DOHH2 (cell line): ENCODE measurements around the gene PNPLA7.

Experiments used
- H3F3A ChIP-seq: fragments of 200-600 bp; sonication (generic), shearing (Covaris generic); 2 replicates; pipeline ENCODE4 v1.6.0; 2016; ENCODE audit warnings: antibody characterized with exemption, mild to moderate bottlenecking; ENCODE audit not compliant: control insufficient read depth, insufficient read depth
- H3K27ac ChIP-seq: fragments of 200-600 bp; sonication (generic); 2 replicates; pipeline ENCODE4 v1.5.1; 2014; ENCODE audit warnings: low read depth, mild to moderate bottlenecking, low read length, moderate library complexity
- H3K27me3 ChIP-seq: fragments of 200-600 bp; sonication (generic); 2 replicates; pipeline ENCODE4 v1.6.1; 2014; ENCODE audit warnings: mild to moderate bottlenecking, low read length, mixed read lengths; ENCODE audit not compliant: control insufficient read depth
- H3K36me3 ChIP-seq: fragments of 200-600 bp; sonication (generic); 2 replicates; pipeline ENCODE4 v1.6.1; 2014; ENCODE audit warnings: mild to moderate bottlenecking, low read length, moderate library complexity, mixed read lengths; ENCODE audit not compliant: control insufficient read depth
- H3K4me1 ChIP-seq: fragments of 200-600 bp; sonication (generic); 2 replicates; pipeline ENCODE4 v1.6.1; 2014; ENCODE audit warnings: mild to moderate bottlenecking, low read length, mixed read lengths; ENCODE audit not compliant: control insufficient read depth
- H3K4me2 ChIP-seq: fragments of 200-600 bp; sonication (generic); 2 replicates; pipeline ENCODE4 v1.6.0; 2014; ENCODE audit warnings: mild to moderate bottlenecking, low read length, moderate library complexity
- H3K4me3 ChIP-seq: fragments of 200-600 bp; sonication (generic); 2 replicates; pipeline ENCODE4 v1.5.1; 2014; ENCODE audit warnings: mild to moderate bottlenecking, low read length, mixed read lengths
- H3K79me2 ChIP-seq: fragments of 200-600 bp; sonication (generic); 2 replicates; pipeline ENCODE4 v1.6.1; 2014; ENCODE audit warnings: mild to moderate bottlenecking, low read length, mixed read lengths; ENCODE audit not compliant: control insufficient read depth
- H3K9me2 ChIP-seq: fragments of 200-600 bp; sonication (generic); replicated peaks from 2 replicates; pipeline ENCODE4 v1.6.1; 2014; ENCODE audit warnings: mild to moderate bottlenecking, low read length, mixed read lengths; ENCODE audit not compliant: control insufficient read depth
- H3K9me3 ChIP-seq: fragments of 200-600 bp; sonication (generic); 2 replicates; pipeline ENCODE4 v1.6.1; 2014; ENCODE audit warnings: antibody characterized with exemption, low read length, mixed read lengths; ENCODE audit not compliant: control insufficient read depth, insufficient read depth
- H4K20me1 ChIP-seq: fragments of 200-600 bp; sonication (generic); 2 replicates; pipeline ENCODE4 v1.6.0; 2014; ENCODE audit warnings: low read depth, mild to moderate bottlenecking, antibody characterized with exemption, low read length, moderate library complexity; ENCODE audit not compliant: control insufficient read depth, insufficient read depth
- CTCF ChIP-seq: fragments of 200-600 bp; sonication (generic); IDR thresholded peaks from one replicate; pipeline ENCODE4 v1.5.1; 2014; ENCODE audit warnings: antibody characterized with exemption, mild to moderate bottlenecking, low read depth, low read length; ENCODE audit not compliant: poor library complexity, severe bottlenecking
- EZH2phosphoT487 ChIP-seq: fragments of 200-600 bp; sonication (generic); IDR thresholded peaks from 2 replicates; pipeline ENCODE4 v1.6.1; 2017; ENCODE audit warnings: borderline replicate concordance, mild to moderate bottlenecking, antibody characterized with exemption, low read length, moderate library complexity, mixed read lengths

PNPLA7 gene

GRCh38 chr9:137462986-137463930 is 86.9 kb downstream of the PNPLA7 start:
- Histone ChIP-seq H3K27ac (peak overlapping the region; percentile 82), H4K20me1 (no peaks in the 10 kb centered on the region), H3K4me3 (peak overlapping the region; percentile 78), H3K9me2 (no peaks in the 10 kb centered on the region), H3K4me2 (peak overlapping the region; percentile 62), H3K36me3 (peaks cover 5% of the 10 kb centered on the region), H3F3A (no peaks in the 10 kb centered on the region), H3K9me3 (no peaks in the 10 kb centered on the region), H3K27me3 (no peaks in the 10 kb centered on the region), H3K4me1 (peaks cover 46% of the 10 kb centered on the region), H3K79me2 (peaks cover 6% of the 10 kb centered on the region)
- TF ChIP-seq CTCF (no peak), EZH2phosphoT487 (no peak)

- H3K9me2 ChIP-seq, result no peaks in the 10 kb centered on the region
- no peaks in the 10 kb centered on the region for H3K27me3 ChIP-seq
- TF ChIP-seq CTCF (no peak), EZH2phosphoT487 (no peak)
- peaks cover 12% of the 10 kb centered on the region for H3K36me3 ChIP-seq
- peak overlapping the region; percentile 82 for H3K27ac ChIP-seq
- no peaks in the 10 kb centered on the region; the same call in 1 of the 2 replicates for H4K20me1 ChIP-seq
- peaks cover 53% of the 10 kb centered on the region for H3K4me1 ChIP-seq
- no peaks in the 10 kb centered on the region for H3K9me3 ChIP-seq
- peaks cover 14% of the 10 kb centered on the region for H3K79me2 ChIP-seq
- no peaks in the 10 kb centered on the region for H3F3A ChIP-seq
- H3K4me2 ChIP-seq, result peak overlapping the region; percentile 62
- peak overlapping the region; percentile 78 for H3K4me3 ChIP-seq
Measured at GRCh38 chr9:137462396-137462985, 87.7 kb downstream of the PNPLA7 start.

GRCh38 chr9:137461663-137462395 is 88.4 kb downstream of the PNPLA7 start:
- H3K9me3 ChIP-seq, result no peaks in the 10 kb centered on the region
- TF ChIP-seq CTCF, result peak; percentile 49
- TF ChIP-seq EZH2phosphoT487, result no peak
- no peaks in the 10 kb centered on the region; the same call in 1 of the 2 replicates for H4K20me1 ChIP-seq
- no peaks in the 10 kb centered on the region for H3F3A ChIP-seq
- peaks cover 19% of the 10 kb centered on the region for H3K36me3 ChIP-seq
- H3K27me3 ChIP-seq, result no peaks in the 10 kb centered on the region
- H3K27ac ChIP-seq, result peak overlapping the region; percentile 82
- peak overlapping the region; percentile 62 for H3K4me2 ChIP-seq
- H3K9me2 ChIP-seq, result no peaks in the 10 kb centered on the region
- peak overlapping the region; percentile 78 for H3K4me3 ChIP-seq
- H3K79me2 ChIP-seq, result peaks cover 20% of the 10 kb centered on the region
- peaks cover 60% of the 10 kb centered on the region for H3K4me1 ChIP-seq
